SHP77 treated with DMSO at 0.1 percent for 48 hours (cell line): ENCODE results near the gene TLE6.
A peak's percentile ranks its signal among the peaks of the same experiment; 100 is the strongest.
"Not testable (repeated sequence)": the region's sequence is repeated elsewhere in the genome, so short reads cannot be mapped to it uniquely, and the experiment has no call there.

Source experiments
- DNase-seq: peaks from one replicate; lab custom pipeline; 2025; lab: John Stamatoyannopoulos, UW

Gene TLE6

GRCh38 chr19:2977001-2977745, at the start of gene TLE6:
TSS of gene TLE6 (plus strand) at chr19:2977564. CDS start at chr19:2978234, 670 bp downstream.
- DNase-seq: peak; percentile 88

DNA sequence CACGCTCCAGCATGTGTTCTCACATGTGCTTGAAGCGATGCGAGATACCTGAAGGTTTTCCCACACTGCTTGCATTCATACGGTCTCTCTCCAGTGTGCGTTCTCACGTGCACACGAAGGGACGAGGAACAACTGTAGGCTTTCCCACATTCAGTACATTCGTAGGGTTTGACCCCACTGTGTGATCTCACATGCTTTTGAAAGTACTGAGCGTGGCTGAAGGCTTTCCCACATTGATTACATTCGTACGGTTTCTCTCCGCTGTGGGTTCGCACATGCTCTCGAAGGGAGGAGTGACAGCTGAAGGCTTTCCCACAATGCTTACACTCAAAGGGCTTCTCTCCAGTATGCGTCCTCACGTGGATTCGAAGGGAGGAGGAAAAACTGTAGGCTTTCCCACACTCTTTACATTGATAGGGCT, 43.9 kb upstream of the TLE6 start:
- no peak for DNase-seq

DNA sequence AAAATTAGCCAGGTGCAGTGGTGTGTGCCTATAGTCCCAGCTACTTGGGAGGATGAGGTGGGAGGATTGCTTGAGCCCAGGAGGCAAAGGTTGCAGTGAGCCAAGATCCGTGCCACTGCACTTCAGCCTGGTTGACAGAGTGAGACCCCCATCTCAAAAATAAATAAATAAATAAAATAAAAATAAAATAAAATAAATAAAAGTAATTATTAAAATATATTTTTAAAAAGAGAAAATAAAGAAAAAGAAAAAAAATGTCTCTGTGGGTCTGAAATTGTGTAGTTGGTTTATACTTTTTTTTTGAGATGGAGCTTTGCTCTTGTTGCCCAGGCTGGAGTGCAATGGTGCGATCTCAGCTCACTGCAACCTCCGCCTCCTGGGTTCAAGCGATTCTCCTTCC, 41.5 kb upstream of the TLE6 start:
- DNase-seq: not testable (repeated sequence)

GRCh38 chr19:2942928-2943640, 34.3 kb upstream of the TLE6 start:
- DNase-seq: no peak

DNA sequence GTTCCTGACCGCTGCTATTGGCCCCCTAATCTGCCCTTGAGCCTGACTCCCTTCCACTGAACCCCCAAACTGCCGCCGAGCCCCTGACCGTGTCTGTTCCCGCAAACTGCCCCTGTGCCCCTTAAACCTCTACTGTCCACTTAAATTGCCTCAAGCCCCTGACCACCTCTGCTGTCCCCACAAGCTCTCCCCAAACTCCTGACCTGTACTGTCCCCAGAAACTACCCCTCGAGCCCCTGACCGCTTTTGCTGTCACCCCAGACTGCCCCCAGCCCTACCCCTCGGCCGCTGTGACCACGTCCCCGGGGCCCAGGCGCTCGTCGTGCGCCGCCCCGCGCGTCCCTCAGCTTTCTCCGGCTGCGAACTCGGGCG, 33.0 kb upstream of the TLE6 start:
- no peak for DNase-seq

DNA sequence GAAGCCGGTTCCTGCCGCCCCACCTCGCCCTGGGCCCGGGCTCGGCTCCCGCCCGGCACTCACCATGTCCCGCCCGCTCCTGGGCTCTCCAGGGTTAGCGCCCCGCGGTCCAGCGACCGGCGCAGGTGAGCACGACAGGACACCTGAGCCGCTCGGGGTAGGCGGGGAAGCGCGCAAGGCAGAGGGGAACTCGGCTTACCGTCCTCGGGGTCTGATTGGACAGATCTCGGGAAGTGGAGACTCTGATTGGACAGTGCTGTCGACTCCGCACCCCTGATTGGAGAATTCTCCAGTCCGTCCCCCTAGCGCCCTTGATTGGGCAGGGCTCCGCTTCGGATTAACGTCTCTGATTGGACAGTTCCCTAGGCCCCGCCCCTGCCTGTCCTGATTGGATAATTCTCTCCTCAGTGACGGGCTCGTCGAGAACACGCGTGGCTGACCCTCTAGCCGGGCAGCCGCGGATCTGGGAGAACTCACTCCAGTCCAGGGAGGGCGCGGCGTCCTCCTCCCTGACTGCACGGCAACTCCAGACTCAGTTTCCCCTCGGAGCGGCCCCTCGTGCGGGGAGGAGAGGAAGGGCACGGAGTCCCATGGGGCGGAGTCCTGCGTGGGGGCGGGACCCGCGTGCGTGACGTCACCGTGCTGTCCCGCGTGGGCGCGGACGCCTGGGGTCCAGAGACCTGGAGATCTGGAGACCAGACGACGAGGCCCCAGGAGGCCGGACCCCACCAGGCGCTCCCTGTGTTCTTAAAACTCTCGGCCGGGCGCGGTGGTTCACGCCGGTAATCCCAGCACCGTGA, 32.4 kb upstream of the TLE6 start, which contains the start of gene ZNF77:
ZNF77 (minus strand) TSS at position 197 of the 800 bp plus-strand sequence; CDS start at position 66, 131 bp downstream.
- peak; percentile 94 for DNase-seq

GRCh38 chr19:2945575-2946184, 31.7 kb upstream of the TLE6 start:
- no peak for DNase-seq

GRCh38 chr19:2949939-2950285, 27.5 kb upstream of the TLE6 start:
- DNase-seq: no peak

DNA sequence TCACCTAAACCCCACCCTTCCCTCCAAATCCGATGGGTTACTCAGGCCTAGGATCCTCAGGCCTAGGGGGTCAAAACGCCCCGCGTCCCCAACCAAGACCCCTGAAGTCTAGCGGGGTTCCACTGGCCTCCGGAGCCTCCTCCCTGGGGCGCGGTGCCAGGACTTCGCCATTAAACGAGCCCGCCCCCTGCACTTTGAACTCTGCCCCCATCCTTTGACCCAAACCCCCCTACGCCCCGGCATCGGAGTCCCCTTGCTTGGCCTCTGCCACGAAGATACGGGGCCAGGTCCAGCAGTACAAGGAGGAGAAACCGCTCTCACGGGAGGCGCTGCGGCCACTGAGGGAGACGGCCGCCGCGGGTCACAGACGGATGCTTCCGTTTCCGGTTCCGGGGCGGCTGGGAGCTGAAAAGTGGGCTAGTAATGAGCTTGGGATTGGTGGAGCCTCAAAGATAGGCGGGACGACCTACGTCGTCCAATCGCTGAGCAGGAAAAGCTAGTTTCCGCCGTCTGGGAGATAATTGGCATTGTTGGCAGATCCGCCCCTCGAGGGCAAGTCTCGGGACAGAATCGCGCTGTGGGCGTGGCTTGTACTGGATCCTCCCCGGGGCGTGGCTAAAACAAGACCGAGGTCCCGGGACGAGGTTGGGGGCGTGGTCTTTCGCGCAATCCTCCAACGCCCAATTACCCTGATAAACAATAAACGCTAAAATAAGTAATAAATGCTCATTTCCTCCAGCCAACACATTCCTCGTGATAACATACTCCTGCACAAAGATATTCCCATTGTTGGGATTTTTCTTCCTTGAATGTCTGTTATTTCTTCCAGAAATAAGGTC, 26.9 kb upstream of the TLE6 start:
- peak; percentile 94 for DNase-seq

DNA sequence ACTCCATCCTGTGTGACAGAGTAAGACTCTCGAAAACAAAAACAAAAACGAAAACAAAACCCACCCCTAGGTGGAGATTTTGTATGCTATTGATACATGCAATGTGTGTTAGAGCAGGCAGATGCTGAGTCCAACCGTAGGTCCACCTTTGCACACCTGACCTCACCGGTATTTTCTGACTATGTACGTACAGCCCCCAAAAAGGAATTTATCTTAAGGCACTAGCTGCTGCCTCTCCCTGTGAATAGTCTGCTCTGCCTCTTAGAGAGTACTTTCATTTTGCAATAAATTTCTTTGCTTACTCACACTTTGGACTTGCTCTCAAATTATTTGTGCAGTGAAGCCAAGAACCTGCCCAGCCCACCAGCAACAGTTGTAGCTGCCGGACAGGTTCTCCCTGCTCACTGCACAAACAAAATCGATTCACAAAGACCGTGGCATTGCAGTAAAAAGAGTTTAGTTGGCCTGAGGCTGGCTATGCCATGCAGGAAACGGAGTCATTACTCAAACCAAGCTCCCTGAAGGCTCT, 24.3 kb upstream of the TLE6 start:
- no peak for DNase-seq

DNA sequence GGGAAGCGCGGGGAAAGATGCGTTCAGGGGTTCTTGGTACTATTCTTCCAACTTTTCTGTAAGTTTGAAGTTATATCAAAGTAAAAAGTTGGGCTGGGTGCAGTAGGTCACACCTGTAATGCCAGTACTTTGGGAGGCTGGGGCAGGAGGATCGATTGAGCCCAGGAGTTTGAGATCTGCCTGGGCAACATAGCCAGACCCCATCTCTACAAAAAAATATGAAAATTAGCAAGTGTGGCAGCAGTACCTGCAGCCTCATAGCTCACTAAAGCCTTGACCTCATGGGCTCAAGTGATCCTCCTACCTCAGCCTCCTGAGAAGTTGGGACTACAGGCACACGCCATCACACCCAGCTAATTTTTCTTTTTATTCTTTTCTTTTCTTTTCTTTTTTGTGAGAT, 20.2 kb upstream of the TLE6 start:
- no peak for DNase-seq

DNA sequence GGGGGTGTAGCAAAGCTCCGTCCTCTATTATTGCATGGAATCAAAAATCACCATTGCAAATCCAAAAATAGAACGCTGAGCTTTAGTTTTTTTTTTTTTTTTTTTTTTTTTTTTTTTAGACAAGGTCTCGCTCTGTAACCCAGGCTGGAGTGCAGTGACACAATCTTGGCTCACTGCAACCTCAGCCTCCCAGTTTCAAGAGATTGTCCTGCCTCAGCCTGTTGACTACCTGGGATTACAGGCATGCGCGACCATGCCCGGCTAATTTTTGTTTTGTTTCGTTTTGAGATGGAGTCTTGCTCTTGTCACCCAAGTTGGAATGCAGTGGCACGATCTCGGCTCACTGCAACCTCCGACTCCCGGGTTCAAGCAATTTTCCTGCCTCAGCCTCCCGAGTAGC, 17.2 kb upstream of the TLE6 start:
- DNase-seq: no peak

DNA sequence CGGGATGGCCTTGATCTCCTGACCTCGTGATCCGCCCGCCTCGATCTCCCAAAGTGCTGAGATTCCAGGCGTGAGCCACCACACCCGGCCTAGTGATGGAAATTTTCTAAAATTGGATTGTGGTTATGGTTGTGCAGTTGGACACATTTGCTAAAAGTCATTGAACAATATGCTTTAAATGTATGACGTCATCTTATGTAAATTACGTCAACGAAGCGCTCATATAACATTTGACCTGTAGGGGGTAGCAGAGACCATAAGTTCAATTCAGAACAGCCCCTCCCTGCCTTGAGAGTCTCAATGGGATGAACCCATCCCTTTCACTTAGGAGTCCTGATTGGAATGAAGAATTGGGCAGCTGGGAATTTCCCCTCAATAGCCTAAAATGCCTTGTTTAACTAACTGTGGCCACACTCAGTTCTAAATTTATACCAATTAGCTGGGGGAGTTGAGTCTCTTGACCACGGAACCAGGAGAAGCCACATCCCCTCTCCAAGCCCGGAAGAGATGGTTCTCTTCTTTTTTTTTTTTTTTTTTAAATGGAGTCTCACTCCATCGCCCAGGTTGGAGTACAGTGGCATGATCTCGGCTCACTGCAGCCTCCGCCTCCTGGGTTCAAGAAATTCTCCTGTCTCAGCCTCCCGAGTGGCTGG, 15.2 kb upstream of the TLE6 start:
- DNase-seq: peak; percentile 54

DNA sequence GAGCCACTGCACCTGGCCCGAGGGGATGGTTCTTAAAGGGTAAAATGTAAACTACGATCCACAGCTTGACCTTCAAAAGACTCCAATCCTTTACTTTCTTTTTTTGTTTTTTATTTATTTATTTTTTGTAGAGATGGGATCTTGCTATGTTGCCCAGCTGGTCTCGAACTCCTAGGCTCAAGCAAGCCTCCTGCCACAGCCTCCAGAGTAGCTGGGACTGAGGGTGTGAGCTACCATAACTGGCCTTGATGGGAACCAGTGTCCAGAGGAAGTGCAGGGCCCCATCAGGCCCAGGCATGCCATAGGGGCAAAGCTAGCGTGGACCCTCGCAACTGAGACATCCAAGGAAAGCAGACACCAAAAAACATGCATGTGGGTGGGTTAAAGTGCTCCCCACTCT, 14.2 kb upstream of the TLE6 start:
- no peak for DNase-seq

DNA sequence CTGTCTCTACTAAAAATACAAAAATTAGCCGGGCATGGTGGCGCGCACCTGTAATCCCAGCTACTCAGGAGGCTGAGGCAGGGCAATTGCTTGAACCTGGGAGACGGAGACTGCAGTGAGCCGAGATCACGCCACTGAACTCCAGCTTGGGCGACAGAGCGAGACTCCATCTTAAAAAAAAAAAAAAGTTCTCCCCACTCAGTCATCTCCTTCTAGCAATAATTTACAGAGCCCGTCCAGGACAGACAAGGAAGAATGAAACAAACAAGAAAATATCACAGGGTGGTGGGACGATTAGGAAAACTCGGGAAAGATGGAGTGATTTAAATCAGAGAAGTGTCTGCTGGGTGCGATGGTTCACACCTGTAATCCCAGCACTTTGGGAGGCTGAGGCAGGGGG, 13.7 kb upstream of the TLE6 start:
- not testable (repeated sequence) for DNase-seq

GRCh38 chr19:2964874-2965273, 12.5 kb upstream of the TLE6 start:
- DNase-seq: no peak

DNA sequence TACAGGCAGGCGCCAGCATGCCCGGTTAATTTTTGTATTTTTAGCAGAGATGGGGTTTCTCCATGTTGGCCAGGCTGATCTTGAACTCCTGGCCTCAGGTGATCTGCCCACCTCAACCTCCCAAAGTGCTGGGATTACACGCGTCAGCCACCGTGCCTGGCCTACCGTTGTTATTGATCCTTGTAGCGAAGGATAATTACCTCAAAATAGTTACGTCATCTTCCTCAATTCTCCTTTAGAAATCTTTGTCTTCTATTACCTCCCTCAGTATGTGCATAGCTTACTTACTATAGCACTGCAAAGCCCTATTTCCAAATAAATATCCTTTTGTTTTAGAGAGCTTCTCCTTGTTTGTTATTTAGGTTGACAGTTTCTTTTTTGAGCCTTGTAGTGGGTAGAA, 9.4 kb upstream of the TLE6 start:
- DNase-seq: no peak

- DNase-seq: peak; percentile 97
Observed at GRCh38 chr19:2969104-2969504, 8.3 kb upstream of the TLE6 start.

- no peak for DNase-seq
Observed at GRCh38 chr19:2970201-2970835, 7.0 kb upstream of the TLE6 start.

DNA sequence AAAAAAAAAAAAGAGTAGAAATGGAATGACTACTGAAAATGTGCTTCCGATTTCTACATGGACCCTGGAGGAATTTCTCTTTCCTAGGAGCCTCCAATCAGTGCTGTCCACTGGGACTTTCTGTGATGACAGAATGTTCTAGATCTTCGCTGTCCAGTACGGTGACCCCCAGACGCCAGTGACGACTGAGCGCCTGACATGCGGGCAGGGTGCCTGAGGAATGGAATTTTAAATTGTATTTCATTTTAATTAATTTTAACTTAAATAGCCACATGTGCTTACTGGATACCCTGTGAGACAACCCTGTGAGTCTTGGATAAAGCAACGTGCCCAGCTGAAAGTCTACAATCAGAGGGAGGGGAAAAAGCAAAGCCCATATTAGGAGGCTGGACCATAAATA, 4.1 kb upstream of the TLE6 start:
- no peak for DNase-seq
